ENCODE measurements around the gene KIF26B.

GRCh38 chr1:245195398-245195797, 40.6 kb downstream of the KIF26B start:
- no peak for TF ChIP-seq CTCF (IDR thresholded peaks at IDR 0.05)
- no peak for TF ChIP-seq POLR2A (IDR thresholded peaks at IDR 0.05)
